Endodermal cell (in vitro differentiated cells): Measurements from ENCODE around the gene PTPN14. TPM values are rescaled to one million over a fixed set of nuclear protein-coding genes. Genes with fewer than 3 reads are reported as not detected.

Experiments
- DNase-seq: peaks from one replicate; pipeline ENCODE4 v3.0.0-alpha.2; 2017
- H3K27ac ChIP-seq: 2 replicates; pipeline ENCODE4 v1.5.1; 2013; ENCODE audit warnings: mild to moderate bottlenecking, low read depth, low read length, moderate library complexity
- H3K27me3 ChIP-seq: 2 replicates; pipeline ENCODE4 v1.6.1; 2013; ENCODE audit warnings: mild to moderate bottlenecking, low read length, moderate library complexity; ENCODE audit not compliant: insufficient read depth, control insufficient read depth, poor library complexity, severe bottlenecking
- H3K36me3 ChIP-seq: 2 replicates; pipeline ENCODE4 v1.7.0; 2013; ENCODE audit warnings: mild to moderate bottlenecking, low read length, moderate library complexity; ENCODE audit not compliant: control insufficient read depth, insufficient read depth
- H3K4me1 ChIP-seq: one replicate; pipeline ENCODE4 v1.7.0; 2013; ENCODE audit warnings: low read length; ENCODE audit not compliant: control insufficient read depth, insufficient read depth
- H3K4me3 ChIP-seq: 2 replicates; pipeline ENCODE4 v1.5.1; 2013; ENCODE audit warnings: mild to moderate bottlenecking, low read length, moderate library complexity
- H3K9ac ChIP-seq: 2 replicates; pipeline ENCODE4 v1.6.1; 2013; ENCODE audit warnings: mild to moderate bottlenecking, low read length, moderate library complexity; ENCODE audit not compliant: poor library complexity, severe bottlenecking; ENCODE audit errors: extremely low read depth
- H3K9me3 ChIP-seq: 2 replicates; pipeline ENCODE4 v1.6.1; 2013; ENCODE audit warnings: mild to moderate bottlenecking, low read length, moderate library complexity; ENCODE audit not compliant: control insufficient read depth
- H3K27ac Mint-ChIP-seq: 2 replicates; pipeline ENCODE4 v1.8.0; 2020; ENCODE audit warnings: mixed read lengths
- H3K27me3 Mint-ChIP-seq: 2 replicates; pipeline ENCODE4 v1.8.0; 2021; ENCODE audit warnings: mild to moderate bottlenecking, mixed read lengths; ENCODE audit not compliant: insufficient read depth
- H3K36me3 Mint-ChIP-seq: 2 replicates; pipeline ENCODE4 v1.8.0; 2020; ENCODE audit warnings: low read depth, mixed read lengths
- H3K4me1 Mint-ChIP-seq: 2 replicates; pipeline ENCODE4 v1.8.0; 2020; ENCODE audit warnings: mixed read lengths
- H3K4me3 Mint-ChIP-seq: 2 replicates; pipeline ENCODE4 v1.8.0; 2020; ENCODE audit warnings: mild to moderate bottlenecking, moderate library complexity, mixed read lengths
- H3K9me3 Mint-ChIP-seq: 2 replicates; pipeline ENCODE4 v1.8.0; 2020; ENCODE audit warnings: mild to moderate bottlenecking, mixed read lengths
- WGBS, 2 experiments: methylation state at CpG; one replicate each; pipeline versions ENCODE4 v1.1.5 to v1.1.7; 2013; ENCODE audit warnings: missing lambda C conversion rate in 2 of 2, mixed read lengths in 1 of 2; ENCODE audit not compliant: insufficient coverage in 1 of 2, insufficient read length in 1 of 2; 5-methylcytosine and 5-hydroxymethylcytosine counted together
- total RNA-seq, 2 donors: library from RNA; stranded (reverse); fragmentation: NEBNext Ultra II Directional in 1 of 2; extraction: Animal tissue kit (Norgen Biotek cat#: 25700) in 1 of 2; gene quantifications; 2 replicates in 1 of 2; 3 replicates in 1 of 2; pipeline ENCODE4 v1.2.1, GENCODE V29; 2021
- TF ChIP-seq, protein P1 (sequence below): fragments of 200-600 bp; sonication (generic); conservative IDR thresholded peaks from 2 replicates; pipeline ENCODE4 v1.5.0; 2021; ENCODE audit warnings: antibody characterized with exemption, mild to moderate bottlenecking

PTPN14 gene
- total RNA-seq, 2 donors from 2014 or later, result 72.6 to 93.2 TPM

- H3K36me3 Mint-ChIP-seq, result peaks cover 10% of the 10 kb centered on the region
- TF ChIP-seq, protein P1, sequence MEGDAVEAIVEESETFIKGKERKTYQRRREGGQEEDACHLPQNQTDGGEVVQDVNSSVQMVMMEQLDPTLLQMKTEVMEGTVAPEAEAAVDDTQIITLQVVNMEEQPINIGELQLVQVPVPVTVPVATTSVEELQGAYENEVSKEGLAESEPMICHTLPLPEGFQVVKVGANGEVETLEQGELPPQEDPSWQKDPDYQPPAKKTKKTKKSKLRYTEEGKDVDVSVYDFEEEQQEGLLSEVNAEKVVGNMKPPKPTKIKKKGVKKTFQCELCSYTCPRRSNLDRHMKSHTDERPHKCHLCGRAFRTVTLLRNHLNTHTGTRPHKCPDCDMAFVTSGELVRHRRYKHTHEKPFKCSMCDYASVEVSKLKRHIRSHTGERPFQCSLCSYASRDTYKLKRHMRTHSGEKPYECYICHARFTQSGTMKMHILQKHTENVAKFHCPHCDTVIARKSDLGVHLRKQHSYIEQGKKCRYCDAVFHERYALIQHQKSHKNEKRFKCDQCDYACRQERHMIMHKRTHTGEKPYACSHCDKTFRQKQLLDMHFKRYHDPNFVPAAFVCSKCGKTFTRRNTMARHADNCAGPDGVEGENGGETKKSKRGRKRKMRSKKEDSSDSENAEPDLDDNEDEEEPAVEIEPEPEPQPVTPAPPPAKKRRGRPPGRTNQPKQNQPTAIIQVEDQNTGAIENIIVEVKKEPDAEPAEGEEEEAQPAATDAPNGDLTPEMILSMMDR, result no peak
- no peaks in the 10 kb centered on the region for H3K36me3 ChIP-seq
- WGBS, 2 experiments, result 93 to 96% methylated on average over 4 to 9 of the region's 9 CpGs
- H3K4me3 Mint-ChIP-seq, result no peak overlapping the region
- H3K9me3 Mint-ChIP-seq, result peaks cover 7% of the 10 kb centered on the region
- H3K4me1 Mint-ChIP-seq, result peaks cover 25% of the 10 kb centered on the region
- peaks cover 11% of the 10 kb centered on the region for H3K4me1 ChIP-seq
- H3K9me3 ChIP-seq, result no peaks in the 10 kb centered on the region
- DNase-seq, result peak; percentile 36
- H3K27me3 ChIP-seq, result no peaks in the 10 kb centered on the region
- H3K4me3 ChIP-seq, result no peak overlapping the region
- no peak overlapping the region for H3K9ac ChIP-seq
- H3K27me3 Mint-ChIP-seq, result no peaks in the 10 kb centered on the region
- no peak overlapping the region for H3K27ac Mint-ChIP-seq
- H3K27ac ChIP-seq, result no peak overlapping the region
Measured at GRCh38 chr1:214300149-214300780, 251.1 kb downstream of the PTPN14 start.

Other genes starting within 250 kb of the PTPN14 start
- gene CENPF, start 51.6 kb upstream of the PTPN14 start, total RNA-seq, result 10 to 100 TPM; 77.2 to 87.2 TPM